DOHH2 (cell line): ENCODE results near the gene SLC39A10.

Source experiments
- EZH2phosphoT487 ChIP-seq: fragments of 200-600 bp; sonication (generic); IDR thresholded peaks from 2 replicates; pipeline ENCODE4 v1.6.1; 2017; ENCODE audit warnings: borderline replicate concordance, mild to moderate bottlenecking, antibody characterized with exemption, low read length, moderate library complexity, mixed read lengths
- TF ChIP-seq, protein P1 (sequence below): fragments of 200-600 bp; sonication (generic); IDR thresholded peaks from one replicate; pipeline ENCODE4 v1.5.1; 2014; ENCODE audit warnings: antibody characterized with exemption, mild to moderate bottlenecking, low read depth, low read length; ENCODE audit not compliant: poor library complexity, severe bottlenecking

DNA sequence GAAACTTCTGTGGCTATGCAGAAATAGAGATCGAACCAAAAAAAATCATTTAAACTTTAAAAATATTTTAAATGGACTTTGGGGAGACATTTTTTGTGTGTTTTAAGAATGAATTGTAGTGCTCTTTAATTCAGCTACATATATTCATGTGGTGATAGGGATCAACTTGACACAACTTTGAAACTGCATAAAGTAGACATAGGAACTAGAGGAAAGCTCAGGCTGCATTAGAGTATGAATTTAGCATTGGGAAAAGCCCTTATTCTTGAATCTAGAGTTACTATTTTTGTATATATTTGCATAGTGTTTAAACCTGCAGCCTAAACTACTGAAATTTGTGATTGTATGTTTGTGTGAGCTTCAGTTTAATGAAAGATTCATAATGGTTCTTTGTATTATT lies 78.3 kb downstream of the SLC39A10 start:
- TF ChIP-seq, protein P1, sequence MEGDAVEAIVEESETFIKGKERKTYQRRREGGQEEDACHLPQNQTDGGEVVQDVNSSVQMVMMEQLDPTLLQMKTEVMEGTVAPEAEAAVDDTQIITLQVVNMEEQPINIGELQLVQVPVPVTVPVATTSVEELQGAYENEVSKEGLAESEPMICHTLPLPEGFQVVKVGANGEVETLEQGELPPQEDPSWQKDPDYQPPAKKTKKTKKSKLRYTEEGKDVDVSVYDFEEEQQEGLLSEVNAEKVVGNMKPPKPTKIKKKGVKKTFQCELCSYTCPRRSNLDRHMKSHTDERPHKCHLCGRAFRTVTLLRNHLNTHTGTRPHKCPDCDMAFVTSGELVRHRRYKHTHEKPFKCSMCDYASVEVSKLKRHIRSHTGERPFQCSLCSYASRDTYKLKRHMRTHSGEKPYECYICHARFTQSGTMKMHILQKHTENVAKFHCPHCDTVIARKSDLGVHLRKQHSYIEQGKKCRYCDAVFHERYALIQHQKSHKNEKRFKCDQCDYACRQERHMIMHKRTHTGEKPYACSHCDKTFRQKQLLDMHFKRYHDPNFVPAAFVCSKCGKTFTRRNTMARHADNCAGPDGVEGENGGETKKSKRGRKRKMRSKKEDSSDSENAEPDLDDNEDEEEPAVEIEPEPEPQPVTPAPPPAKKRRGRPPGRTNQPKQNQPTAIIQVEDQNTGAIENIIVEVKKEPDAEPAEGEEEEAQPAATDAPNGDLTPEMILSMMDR: no peak
- TF ChIP-seq EZH2phosphoT487: no peak
